Neural cell (in vitro differentiated cells): ENCODE results near the gene GMDS.

Experiments used
- CTCF ChIP-seq: fragments of 450-650 bp; IDR thresholded peaks from 2 replicates; pipeline ENCODE4 v1.5.1; 2014; ENCODE audit warnings: antibody characterized with exemption, mild to moderate bottlenecking, moderate library complexity; ENCODE audit not compliant: poor library complexity, severe bottlenecking
- EZH2 ChIP-seq: fragments of 200-600, 300-800 bp; shearing (Covaris generic), sonication (generic); IDR thresholded peaks from 2 replicates; pipeline ENCODE4 v1.6.1; 2014; ENCODE audit warnings: antibody characterized with exemption, low read length, borderline replicate concordance, mild to moderate bottlenecking; ENCODE audit not compliant: insufficient read depth, poor library complexity, severe bottlenecking
- POLR2AphosphoS5 ChIP-seq: IDR thresholded peaks from 2 replicates; pipeline ENCODE4 v1.6.1; 2012
- RAD21 ChIP-seq: fragments of 450-650 bp; conservative IDR thresholded peaks from 2 replicates; pipeline ENCODE4 v1.6.1; 2014; ENCODE audit warnings: antibody characterized with exemption, mild to moderate bottlenecking, moderate library complexity
- REST ChIP-seq: IDR thresholded peaks from 2 replicates; pipeline ENCODE4 v1.6.1; 2012; ENCODE audit warnings: borderline replicate concordance
- TAF1 ChIP-seq: IDR thresholded peaks from 2 replicates; pipeline ENCODE4 v1.6.1; 2012; ENCODE audit warnings: low read depth

DNA sequence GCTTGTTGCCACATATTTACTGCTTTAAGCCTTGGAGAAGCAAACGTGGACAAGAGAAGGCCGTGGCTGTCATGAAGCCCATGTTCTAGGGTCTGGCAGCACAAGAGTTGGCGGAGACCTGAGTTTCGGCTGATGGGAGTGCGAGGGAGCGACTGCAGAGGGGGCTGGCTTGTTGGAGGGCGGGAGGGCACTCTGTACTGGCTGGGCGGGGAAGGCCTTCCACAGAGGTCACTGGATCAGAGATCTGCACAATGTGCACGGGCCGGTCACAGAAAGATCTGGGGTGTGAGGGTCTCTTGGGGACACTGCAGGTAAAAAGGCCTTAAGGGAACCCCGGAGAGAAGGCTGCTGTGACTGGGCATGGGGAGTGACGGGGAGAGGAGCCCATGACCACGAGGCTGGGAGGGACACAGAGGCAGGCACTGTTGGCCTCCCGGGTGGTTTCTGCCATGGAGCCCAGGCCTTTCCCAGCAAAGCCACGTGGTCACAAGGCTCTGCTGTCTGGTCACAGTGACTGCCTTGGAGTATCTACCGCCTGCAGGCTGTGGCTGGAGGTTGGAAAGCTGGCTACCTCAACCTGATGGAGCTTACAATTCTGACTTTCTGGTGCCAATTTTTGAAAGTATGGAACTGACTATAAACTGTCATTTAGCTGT is 611.9 kb downstream of the GMDS start:
- no peak for TF ChIP-seq CTCF
- no peak for TF ChIP-seq TAF1
- TF ChIP-seq POLR2AphosphoS5: no peak
- TF ChIP-seq REST: no peak
- TF ChIP-seq EZH2: no peak
- TF ChIP-seq RAD21: no peak
